Epithelial cell of proximal tubule (primary cell): ENCODE measurements around the gene PLEKHG4B. TPM values are rescaled to one million over a fixed set of nuclear protein-coding genes. Genes with fewer than 3 reads are reported as not detected.

Source experiments
- DNase-seq: peaks from one replicate; pipeline ENCODE4 v3.0.0-alpha.2; 2011; ENCODE audit warnings: low read depth
- H3K4me3 ChIP-seq: 2 replicates; pipeline ENCODE4 v1.5.1; 2011; ENCODE audit warnings: low read depth, mild to moderate bottlenecking, low read length
- CTCF ChIP-seq: conservative IDR thresholded peaks from 2 replicates; pipeline ENCODE4 v1.5.1; 2012; ENCODE audit warnings: low read depth, mild to moderate bottlenecking, low read length
- total RNA-seq: library from RNA; depleted of rRNA; stranded (reverse); fragments of >200 nt; gene quantifications from 2 replicates; pipeline ENCODE4 v1.2.3, GENCODE V29; 2015

The PLEKHG4B gene
- total RNA-seq, 1 donor from 2014 or later: 3.5 TPM

GRCh38 chr5:129820-130219 lies 37.9 kb downstream of the PLEKHG4B start:
- DNase-seq: no peak
- no peak for TF ChIP-seq CTCF
- no peak overlapping the region for H3K4me3 ChIP-seq

GRCh38 chr5:130601-131131 lies 38.7 kb downstream of the PLEKHG4B start:
- no peak overlapping the region for H3K4me3 ChIP-seq
- DNase-seq: no peak
- TF ChIP-seq CTCF: no peak

GRCh38 chr5:136901-137300 lies 44.9 kb downstream of the PLEKHG4B start:
- H3K4me3 ChIP-seq: no peak overlapping the region
- no peak for DNase-seq
- peak; percentile 9 for TF ChIP-seq CTCF

GRCh38 chr5:137741-138140 lies 45.8 kb downstream of the PLEKHG4B start:
- no peak for DNase-seq
- no peak overlapping the region for H3K4me3 ChIP-seq
- no peak for TF ChIP-seq CTCF

- H3K4me3 ChIP-seq: no peak overlapping the region
- DNase-seq: no peak
- no peak for TF ChIP-seq CTCF
Measured at GRCh38 chr5:138936-139335, 47.0 kb downstream of the PLEKHG4B start.

- no peak for TF ChIP-seq CTCF
- H3K4me3 ChIP-seq: no peak overlapping the region
- no peak for DNase-seq
Measured at GRCh38 chr5:139579-140442, 47.8 kb downstream of the PLEKHG4B start.

- no peak for DNase-seq
- TF ChIP-seq CTCF: no peak
- no peak overlapping the region for H3K4me3 ChIP-seq
Measured at GRCh38 chr5:140443-140829, 48.5 kb downstream of the PLEKHG4B start.
